Measurements from ENCODE around the gene C14orf132. TPM values are rescaled to one million over a fixed set of nuclear protein-coding genes. Genes with fewer than 3 reads are reported as not detected.

The C14orf132 gene
- total and polyA plus RNA-seq, 2 donors (not counting 1 experiment from before 2014, with no cell fraction given) = 12.1 to 48.6 TPM

DNA sequence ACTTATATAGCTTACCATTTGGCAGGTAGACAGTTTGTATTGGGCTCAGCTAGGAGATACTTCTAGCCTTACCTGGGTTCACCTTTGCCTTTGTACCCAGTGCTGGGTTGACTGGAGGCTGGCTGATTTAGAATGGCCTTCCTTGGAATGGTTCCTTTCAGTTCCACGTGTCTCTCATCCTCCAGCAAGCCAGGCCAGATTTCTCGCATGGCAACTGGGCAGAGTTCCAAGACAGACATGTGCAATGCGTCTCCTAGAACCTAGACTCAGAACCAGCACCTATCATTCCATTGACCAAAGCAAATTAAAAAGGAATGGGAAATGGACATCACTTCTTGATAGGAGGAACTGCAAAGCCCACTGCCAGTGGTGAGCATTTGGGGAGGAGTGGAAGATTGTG lies 86.4 kb downstream of the C14orf132 start:
- Histone ChIP-seq H4K20me1 (ENCODE audit: control insufficient read depth, extremely low read depth, insufficient read depth, low read length) (no peaks in the 10 kb centered on the region), H3K79me2 (ENCODE audit: control insufficient read depth, insufficient read depth, low read length) (no peaks in the 10 kb centered on the region), H3K27me3 (ENCODE audit: control insufficient read depth, insufficient read depth, low read length) (no peaks in the 10 kb centered on the region), H3K36me3 (ENCODE audit: control insufficient read depth, insufficient read depth, low read length) (no peaks in the 10 kb centered on the region), H3K4me1 (ENCODE audit: control insufficient read depth, extremely low read depth, insufficient read depth, low read length) (peaks cover 5% of the 10 kb centered on the region), H3K4me2 (ENCODE audit: extremely low read depth, insufficient read depth, low read length) (no peak overlapping the region), H3K4me3 (replicated peaks in 1 of 4; ENCODE audit: control extremely low read depth in 1 of 4, insufficient read depth in 1 of 4, low read depth in 3 of 4, low read length in 4 of 4) (no peak overlapping the region), H2AFZ (ENCODE audit: low read length) (no peak overlapping the region), H3K27ac (ENCODE audit: insufficient read depth, low read length) (no peak overlapping the region), H3K9me3 (ENCODE audit: control insufficient read depth, insufficient read depth, low read depth, low read length) (no peaks in the 10 kb centered on the region), H3K9ac (ENCODE audit: insufficient read depth, low read length) (no peak overlapping the region)
- DNase-seq (ENCODE audit: low read depth in 2 of 2) = peak in 1 of 2 donors; percentile 76
- no peak for TF ChIP-seq EZH2 (IDR thresholded peaks at IDR 0.05; ENCODE audit: low read length, missing control alignments)
- TF ChIP-seq CTCF (conservative IDR thresholded peaks at IDR 0.05 in 1 of 2, IDR thresholded peaks at IDR 0.05 in 1 of 2; ENCODE audit: low read depth in 1 of 2, low read length in 2 of 2) = no peak

DNA sequence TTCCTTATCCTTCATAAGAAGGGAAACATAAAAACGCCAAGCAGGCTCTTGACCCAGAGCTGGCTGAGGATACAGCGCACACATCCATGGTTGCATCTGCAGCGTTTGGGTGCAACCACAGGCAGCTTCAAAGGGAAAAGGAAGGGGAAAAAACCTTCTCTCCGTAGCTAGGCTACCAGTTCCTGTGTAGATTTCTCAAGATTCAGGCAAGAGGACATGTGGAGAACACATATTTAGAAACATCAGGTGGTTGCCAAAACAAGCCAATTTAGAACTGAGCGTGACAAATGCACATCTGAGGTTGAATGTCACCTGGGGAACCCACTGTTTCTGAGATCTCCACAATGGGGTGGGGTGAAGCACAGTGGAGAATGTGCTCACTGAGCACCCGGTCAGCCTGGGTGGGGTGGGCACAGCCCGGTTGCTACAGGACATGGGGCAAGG lies 87.2 kb downstream of the C14orf132 start:
- no peak overlapping the region for H3K4me3 ChIP-seq (replicated peaks in 1 of 4; ENCODE audit: control extremely low read depth in 1 of 4, insufficient read depth in 1 of 4, low read depth in 3 of 4, low read length in 4 of 4)
- no peaks in the 10 kb centered on the region for H3K27me3 ChIP-seq (ENCODE audit: control insufficient read depth, insufficient read depth, low read length)
- no peaks in the 10 kb centered on the region for H3K79me2 ChIP-seq (ENCODE audit: control insufficient read depth, insufficient read depth, low read length)
- H3K4me1 ChIP-seq (ENCODE audit: control insufficient read depth, extremely low read depth, insufficient read depth, low read length) = peaks cover 5% of the 10 kb centered on the region
- no peaks in the 10 kb centered on the region for H3K9me3 ChIP-seq (ENCODE audit: control insufficient read depth, insufficient read depth, low read depth, low read length)
- no peak overlapping the region for H2AFZ ChIP-seq (ENCODE audit: low read length)
- no peak overlapping the region for H3K9ac ChIP-seq (ENCODE audit: insufficient read depth, low read length)
- H3K36me3 ChIP-seq (ENCODE audit: control insufficient read depth, insufficient read depth, low read length) = no peaks in the 10 kb centered on the region
- no peak overlapping the region for H3K27ac ChIP-seq (ENCODE audit: insufficient read depth, low read length)
- no peak overlapping the region for H3K4me2 ChIP-seq (ENCODE audit: extremely low read depth, insufficient read depth, low read length)
- TF ChIP-seq EZH2 (IDR thresholded peaks at IDR 0.05; ENCODE audit: low read length, missing control alignments) (no peak), CTCF (conservative IDR thresholded peaks at IDR 0.05 in 1 of 2, IDR thresholded peaks at IDR 0.05 in 1 of 2; ENCODE audit: low read depth in 1 of 2, low read length in 2 of 2) (no peak)
- H4K20me1 ChIP-seq (ENCODE audit: control insufficient read depth, extremely low read depth, insufficient read depth, low read length) = no peaks in the 10 kb centered on the region
- DNase-seq (ENCODE audit: low read depth in 2 of 2) = no peak

DNA sequence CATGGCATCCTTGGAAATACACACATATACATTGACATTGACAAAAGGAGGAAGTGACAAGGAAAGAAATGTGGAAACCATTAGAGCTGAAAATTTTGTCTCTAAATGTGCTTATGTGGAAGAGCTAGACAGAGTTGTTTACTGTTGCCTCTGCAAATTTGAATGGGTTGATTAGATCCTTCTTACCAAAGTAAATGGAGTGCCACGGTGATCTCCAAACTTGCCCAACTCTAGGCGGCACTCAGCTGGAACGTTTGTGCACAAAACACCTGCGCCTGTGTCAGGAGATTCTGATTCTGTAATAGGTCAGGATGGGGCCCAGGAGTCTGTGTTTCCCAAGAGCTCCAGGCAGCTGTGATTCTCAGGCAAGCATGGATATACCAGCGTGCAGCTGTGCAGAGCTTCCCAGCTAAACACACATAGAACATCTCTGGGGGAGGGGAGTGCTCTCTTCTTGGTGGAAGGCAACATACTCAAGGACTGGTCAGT lies 87.7 kb downstream of the C14orf132 start:
- Histone ChIP-seq H3K9me3 (ENCODE audit: control insufficient read depth, insufficient read depth, low read depth, low read length) (no peaks in the 10 kb centered on the region), H3K4me1 (ENCODE audit: control insufficient read depth, extremely low read depth, insufficient read depth, low read length) (peaks cover 2% of the 10 kb centered on the region), H4K20me1 (ENCODE audit: control insufficient read depth, extremely low read depth, insufficient read depth, low read length) (no peaks in the 10 kb centered on the region), H3K9ac (ENCODE audit: insufficient read depth, low read length) (no peak overlapping the region), H3K79me2 (ENCODE audit: control insufficient read depth, insufficient read depth, low read length) (no peaks in the 10 kb centered on the region), H3K27ac (ENCODE audit: insufficient read depth, low read length) (no peak overlapping the region), H3K4me3 (replicated peaks in 1 of 4; ENCODE audit: control extremely low read depth in 1 of 4, insufficient read depth in 1 of 4, low read depth in 3 of 4, low read length in 4 of 4) (no peak overlapping the region), H3K36me3 (ENCODE audit: control insufficient read depth, insufficient read depth, low read length) (no peaks in the 10 kb centered on the region), H2AFZ (ENCODE audit: low read length) (no peak overlapping the region), H3K4me2 (ENCODE audit: extremely low read depth, insufficient read depth, low read length) (no peak overlapping the region), H3K27me3 (ENCODE audit: control insufficient read depth, insufficient read depth, low read length) (no peaks in the 10 kb centered on the region)
- DNase-seq (ENCODE audit: low read depth in 2 of 2) = peak in 1 of 2 donors; percentile 47
- no peak for TF ChIP-seq EZH2 (IDR thresholded peaks at IDR 0.05; ENCODE audit: low read length, missing control alignments)
- TF ChIP-seq CTCF (conservative IDR thresholded peaks at IDR 0.05 in 1 of 2, IDR thresholded peaks at IDR 0.05 in 1 of 2; ENCODE audit: low read depth in 1 of 2, low read length in 2 of 2) = no peak
